GM19351 (cell line): Measurements from ENCODE around the gene ZNF79.

Source experiments
- ATAC-seq: cut with Tn5 transposase; IDR thresholded peaks from one replicate; pipeline ENCODE4 v1.9.1; 2021; ENCODE audit warnings: mild to moderate bottlenecking, moderate library complexity; ENCODE audit not compliant: unreplicated experiment

ZNF79 gene

DNA sequence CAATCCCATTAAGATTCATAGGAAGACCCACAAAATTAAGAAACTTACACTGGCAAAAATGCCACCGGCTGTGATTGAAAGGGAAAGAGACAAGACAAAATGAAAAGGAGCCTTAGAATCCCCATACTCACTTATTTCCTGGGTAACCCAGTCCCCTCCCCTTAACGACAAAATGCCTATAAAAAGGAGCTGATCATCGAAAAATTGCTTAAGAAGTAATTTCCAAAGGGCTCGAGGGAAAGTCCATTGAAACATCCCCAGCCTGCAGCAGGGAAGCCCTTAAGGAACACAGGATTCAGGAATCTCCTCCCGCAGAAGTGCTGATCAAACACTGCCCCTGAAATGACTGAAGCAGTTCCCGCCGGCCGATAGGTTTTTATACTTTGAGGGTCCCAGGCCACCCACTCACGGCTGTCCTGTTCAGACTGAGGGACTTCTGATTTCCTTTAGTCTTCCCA, 677 bp upstream of the ZNF79 start:
- peak; percentile 9 for ATAC-seq

- peak; percentile 31 for ATAC-seq
These were observed 456 bp downstream of the ZNF79 start for GRCh38 chr9:127424676-127424999.

GRCh38 chr9:127426756-127427155, 2.6 kb downstream of the ZNF79 start:
- ATAC-seq: no peak

GRCh38 chr9:127428348-127428747, 4.2 kb downstream of the ZNF79 start:
- ATAC-seq: no peak

GRCh38 chr9:127430415-127430814, 6.2 kb downstream of the ZNF79 start:
- no peak for ATAC-seq

DNA sequence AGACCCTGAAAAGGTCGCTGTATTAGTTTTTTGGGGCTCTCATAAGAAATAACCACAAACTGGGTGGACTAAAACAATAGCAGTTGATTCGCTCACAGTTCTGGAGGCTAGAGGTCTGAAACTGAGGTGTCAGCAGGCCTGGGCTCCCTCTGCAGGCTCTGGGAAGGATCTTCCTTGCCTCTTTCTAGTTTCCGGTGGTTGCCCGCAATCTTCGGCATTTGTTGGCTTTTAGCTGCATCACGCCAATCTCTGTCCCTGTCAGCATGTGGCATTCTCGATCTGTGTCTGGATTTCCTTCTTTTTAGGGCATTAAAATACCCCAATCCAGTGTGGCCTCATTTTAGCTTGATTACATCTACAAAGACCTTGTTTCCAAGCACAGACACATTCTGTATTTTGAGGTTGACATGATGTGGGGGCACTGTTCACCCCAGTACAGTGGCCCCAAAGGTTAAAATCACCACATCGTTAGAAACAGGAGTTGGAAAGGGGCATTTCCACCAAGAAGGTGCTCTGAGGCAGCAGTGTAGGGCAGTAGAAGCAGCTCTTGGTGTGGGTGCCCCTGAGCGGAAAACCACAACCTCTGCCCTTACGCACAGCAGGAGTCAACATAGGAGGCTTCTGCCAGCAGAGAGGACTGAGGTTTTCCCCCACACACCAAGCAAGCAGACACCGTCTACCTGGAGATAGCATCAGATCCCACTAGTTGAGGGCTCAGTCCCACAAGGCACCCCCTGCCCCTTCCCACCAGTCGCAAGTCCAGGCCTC, 13.5 kb downstream of the ZNF79 start:
- no peak for ATAC-seq

DNA sequence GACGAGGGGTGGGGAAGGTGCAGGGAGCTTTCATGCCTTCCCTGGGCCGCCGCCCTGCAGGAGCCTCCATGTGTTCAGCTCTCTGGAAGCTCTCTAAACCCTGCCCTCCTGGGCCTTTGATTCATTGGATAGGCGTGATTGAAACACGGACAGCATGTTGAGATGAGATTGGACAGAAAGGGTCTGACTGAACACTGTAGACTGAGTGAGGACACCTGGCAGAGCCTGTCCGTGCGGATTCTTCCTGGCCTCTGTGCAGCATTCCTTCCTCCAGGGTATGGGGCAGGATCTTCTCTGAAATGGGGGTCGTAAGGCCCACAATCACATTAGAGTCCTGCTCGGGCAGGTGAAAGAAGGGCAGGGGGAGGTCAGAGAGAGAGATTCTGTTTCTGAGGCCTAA, 14.2 kb downstream of the ZNF79 start:
- ATAC-seq: no peak

- ATAC-seq: no peak
These were observed 20.2 kb downstream of the ZNF79 start for GRCh38 chr9:127444283-127444920.

DNA sequence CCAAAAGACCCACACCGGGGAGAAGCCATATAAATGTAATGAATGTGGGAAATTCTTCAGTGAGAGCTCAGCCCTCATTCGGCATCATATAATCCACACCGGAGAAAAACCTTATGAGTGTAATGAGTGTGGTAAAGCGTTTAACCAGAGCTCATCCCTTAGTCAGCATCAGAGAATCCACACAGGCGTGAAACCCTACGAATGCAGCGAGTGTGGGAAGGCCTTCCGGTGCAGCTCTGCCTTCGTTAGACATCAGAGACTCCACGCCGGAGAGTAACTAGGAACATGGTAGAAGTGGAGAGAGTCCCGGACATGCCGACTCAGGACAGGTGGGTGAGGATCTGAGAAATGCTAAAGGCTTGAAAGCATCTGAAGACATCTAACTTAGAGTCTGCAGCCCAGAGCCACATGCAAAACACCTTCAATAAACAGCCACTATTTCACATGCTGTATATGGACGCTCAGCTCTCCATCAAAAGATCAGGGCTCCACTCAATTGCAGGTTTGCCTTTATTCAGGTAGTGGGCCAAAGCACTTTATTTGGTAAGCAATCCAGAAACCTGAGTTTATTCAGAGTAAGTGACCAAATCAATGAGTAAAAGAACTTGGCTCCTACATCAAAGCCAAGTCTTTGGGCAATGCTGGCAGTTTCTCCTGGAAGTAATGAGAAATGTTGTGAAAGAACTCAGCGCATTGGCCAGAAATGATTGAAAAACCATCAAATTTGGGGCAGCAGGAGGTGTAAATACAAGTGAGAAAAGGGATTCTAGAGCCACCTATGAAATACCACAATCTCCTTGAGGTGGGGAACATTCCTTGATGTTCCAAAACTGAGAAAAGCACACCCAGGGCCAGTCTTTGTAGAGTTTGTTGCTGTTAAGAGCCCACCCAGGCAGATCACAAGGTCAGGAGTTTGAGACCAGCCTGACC, 21.0 kb downstream of the ZNF79 start:
- ATAC-seq: no peak

- no peak for ATAC-seq
These were observed 21.9 kb downstream of the ZNF79 start for GRCh38 chr9:127445851-127446712.

DNA sequence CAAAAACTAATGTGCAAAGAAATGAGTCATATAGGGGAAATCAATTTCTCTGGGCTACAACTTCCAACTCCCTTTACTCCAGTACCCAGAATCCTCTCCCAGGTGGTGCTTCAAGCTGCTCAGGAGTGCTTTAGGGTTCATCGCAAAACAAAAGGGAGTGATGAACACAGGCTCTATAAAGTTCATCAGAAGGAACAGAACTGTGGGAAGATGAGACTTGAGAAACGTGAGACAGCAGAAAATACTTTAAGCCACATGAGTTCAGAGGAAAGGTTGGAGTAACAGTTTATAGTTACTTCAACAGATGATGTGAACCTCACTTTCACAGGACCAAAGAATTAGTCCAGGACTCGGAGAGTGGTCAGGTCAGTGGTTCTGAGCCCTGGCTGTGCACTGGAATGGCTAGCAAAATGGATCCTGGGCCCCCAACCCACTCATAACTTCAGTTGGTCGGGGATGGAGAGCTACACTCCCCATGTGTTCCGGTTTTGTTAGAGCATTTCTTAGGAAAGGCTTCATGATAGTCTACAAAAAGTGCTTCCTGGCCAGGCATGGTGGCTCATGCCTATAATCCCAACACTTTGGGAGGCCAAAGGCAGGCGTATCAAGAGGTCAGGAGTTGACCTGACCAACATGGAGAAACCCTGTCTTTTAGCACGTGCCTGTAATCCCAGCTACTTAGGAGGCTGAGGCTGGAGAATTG, 22.7 kb downstream of the ZNF79 start:
- no peak for ATAC-seq

- no peak for ATAC-seq
These were observed 23.4 kb downstream of the ZNF79 start for GRCh38 chr9:127447416-127448111.

DNA sequence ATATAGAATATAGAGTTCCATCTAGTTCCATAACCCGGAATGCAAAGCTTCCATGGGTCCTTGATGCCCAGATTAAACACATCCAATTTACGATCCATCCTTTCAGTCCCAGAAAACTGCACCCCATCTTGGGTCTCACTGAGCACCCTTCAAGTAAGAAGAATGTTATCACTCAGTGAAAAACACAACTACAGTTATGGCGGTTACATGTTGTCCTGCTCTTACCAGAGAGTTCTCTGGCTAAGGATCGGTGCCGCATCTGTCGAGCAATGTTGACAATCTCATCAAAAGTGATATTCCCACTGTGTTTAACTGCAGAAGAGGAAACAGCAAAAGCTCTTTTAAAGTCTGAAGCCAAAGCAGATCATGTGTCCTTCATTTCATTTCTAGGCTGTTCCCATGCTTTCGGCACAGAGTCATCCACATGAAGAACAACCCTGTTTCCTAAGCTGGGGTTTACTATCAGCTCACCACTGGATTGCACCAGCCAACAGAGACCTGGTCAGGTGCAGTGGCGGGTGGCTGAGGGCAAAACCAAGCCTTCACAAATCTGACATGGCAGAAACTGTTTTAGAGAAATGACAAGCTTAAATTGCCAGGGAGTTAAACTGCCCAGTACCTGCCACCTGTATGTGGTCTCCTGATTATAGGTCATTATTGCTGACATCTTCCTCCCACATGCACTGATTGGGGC, 24.1 kb downstream of the ZNF79 start:
- ATAC-seq: no peak

DNA sequence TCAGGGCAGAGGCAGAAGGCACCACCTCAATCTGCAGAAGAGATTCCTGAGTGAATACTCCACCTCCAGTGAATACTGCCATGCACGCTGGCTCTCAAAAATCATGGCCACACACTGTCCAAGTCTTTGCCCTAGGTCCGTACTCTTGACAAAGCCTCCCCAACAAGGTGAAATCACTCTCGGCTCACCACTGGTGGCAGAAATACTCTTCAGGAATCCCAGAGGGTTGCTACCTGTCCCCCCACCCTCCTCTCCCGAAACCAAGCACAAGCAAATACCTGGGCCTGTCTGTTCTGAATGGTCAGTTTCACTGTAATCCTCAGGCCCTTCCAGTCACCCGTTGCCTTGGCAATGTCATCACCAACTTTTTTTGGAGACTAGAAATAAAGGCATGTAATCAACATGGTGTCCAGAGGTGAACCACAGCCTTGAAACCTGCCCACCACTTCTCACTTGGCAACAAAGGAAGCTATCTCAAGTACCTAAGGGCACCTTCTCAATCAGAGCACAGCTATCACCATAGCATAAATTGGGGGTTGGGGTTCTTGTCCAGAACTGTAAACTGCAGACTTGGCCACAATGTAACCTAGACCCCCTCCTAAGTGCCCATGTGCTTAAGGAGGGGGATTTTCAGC, 25.3 kb downstream of the ZNF79 start:
- ATAC-seq: no peak

DNA sequence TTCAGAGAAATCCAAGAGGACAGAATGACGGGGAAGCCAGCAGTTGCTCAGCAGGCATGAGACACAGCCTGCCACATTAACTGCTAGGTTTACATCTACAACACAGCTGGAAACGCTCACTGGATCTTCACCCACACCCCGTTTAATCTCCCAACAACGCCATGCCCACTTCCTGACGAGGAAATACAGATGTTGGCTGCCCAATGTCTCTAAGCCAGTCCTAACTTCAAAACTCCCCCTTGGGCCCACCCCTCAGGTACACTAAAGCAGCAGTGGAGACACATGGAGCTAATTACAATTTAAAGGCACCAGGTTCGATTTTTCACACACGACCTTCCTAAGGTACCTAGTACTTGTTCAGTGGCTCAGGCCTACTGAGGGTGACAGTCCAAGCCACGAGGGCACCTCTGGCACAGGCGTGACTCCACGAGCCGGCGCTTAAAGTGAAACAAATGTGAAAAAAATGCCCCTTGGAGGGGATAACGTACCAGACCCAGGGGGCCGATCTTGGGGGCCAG, 26.1 kb downstream of the ZNF79 start:
- ATAC-seq: no peak

GRCh38 chr9:127450830-127451607, 26.8 kb downstream of the ZNF79 start, which contains the start of the genes LRSAM1 and RPL12:
TSS of gene LRSAM1 (plus strand) at chr9:127451510. CDS start at chr9:127454528, 3,018 bp downstream.
TSS of gene RPL12 (minus strand) at chr9:127451406. CDS start at chr9:127451317, 89 bp downstream.
- peak; percentile 51 for ATAC-seq

GRCh38 chr9:127451608-127451857, 27.4 kb downstream of the ZNF79 start:
- ATAC-seq: peak; percentile 12
